ENCODE results near the gene DMXL1.
"Not testable (repeated sequence)": the region's sequence is repeated elsewhere in the genome, so short reads cannot be mapped to it uniquely, and the experiment has no call there.

Gene DMXL1

DNA sequence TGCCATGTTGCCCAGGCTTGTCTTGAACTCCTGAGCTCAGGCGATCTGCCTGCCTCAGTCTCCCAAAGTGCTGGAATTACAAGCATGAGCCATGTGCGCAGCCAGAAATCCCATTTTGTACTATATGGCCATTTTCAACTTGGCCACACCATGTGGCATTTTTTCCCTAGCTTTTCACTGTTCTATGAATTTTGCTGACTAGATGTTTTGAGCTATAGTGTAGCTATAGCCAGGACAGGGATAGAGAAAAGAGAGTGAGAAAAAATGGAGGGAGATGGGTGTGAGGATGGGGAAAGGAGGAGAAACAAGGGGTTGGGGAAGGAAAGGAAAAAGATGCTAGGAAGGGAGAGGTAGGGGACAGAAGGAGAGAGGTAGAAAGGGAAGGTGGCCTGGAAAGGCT is 46.4 kb downstream of the DMXL1 start:
- H2AFZ ChIP-seq (ENCODE audit: low read depth, low read length): no peak overlapping the region
- no peaks in the 10 kb centered on the region for H3K9me3 ChIP-seq (ENCODE audit: insufficient read depth, low read length)
- H3K79me2 ChIP-seq (ENCODE audit: low read length): no peaks in the 10 kb centered on the region
- H3K27ac ChIP-seq (ENCODE audit: low read length): peak overlapping the region; percentile 81
- no peaks in the 10 kb centered on the region for H3K27me3 ChIP-seq (ENCODE audit: low read depth, low read length)
- H3K4me3 ChIP-seq (ENCODE audit: low read length): 0 out of 2 replicates have a peak overlapping the region, but pooled peaks have one; percentile 60
- H4K20me1 ChIP-seq (ENCODE audit: insufficient read depth, low read length): no peaks in the 10 kb centered on the region
- H3K9ac ChIP-seq (ENCODE audit: low read length): peak overlapping the region; percentile 44; the same call in 1 of the 2 replicates
- peak overlapping the region; percentile 83 for H3K4me2 ChIP-seq (ENCODE audit: low read length)
- peaks cover 22% of the 10 kb centered on the region for H3K4me1 ChIP-seq (ENCODE audit: low read length)
- H3K36me3 ChIP-seq (replicated peaks; ENCODE audit: low read depth, low read length): peaks cover 31% of the 10 kb centered on the region
- TF ChIP-seq, protein P1, sequence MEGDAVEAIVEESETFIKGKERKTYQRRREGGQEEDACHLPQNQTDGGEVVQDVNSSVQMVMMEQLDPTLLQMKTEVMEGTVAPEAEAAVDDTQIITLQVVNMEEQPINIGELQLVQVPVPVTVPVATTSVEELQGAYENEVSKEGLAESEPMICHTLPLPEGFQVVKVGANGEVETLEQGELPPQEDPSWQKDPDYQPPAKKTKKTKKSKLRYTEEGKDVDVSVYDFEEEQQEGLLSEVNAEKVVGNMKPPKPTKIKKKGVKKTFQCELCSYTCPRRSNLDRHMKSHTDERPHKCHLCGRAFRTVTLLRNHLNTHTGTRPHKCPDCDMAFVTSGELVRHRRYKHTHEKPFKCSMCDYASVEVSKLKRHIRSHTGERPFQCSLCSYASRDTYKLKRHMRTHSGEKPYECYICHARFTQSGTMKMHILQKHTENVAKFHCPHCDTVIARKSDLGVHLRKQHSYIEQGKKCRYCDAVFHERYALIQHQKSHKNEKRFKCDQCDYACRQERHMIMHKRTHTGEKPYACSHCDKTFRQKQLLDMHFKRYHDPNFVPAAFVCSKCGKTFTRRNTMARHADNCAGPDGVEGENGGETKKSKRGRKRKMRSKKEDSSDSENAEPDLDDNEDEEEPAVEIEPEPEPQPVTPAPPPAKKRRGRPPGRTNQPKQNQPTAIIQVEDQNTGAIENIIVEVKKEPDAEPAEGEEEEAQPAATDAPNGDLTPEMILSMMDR (IDR thresholded peaks at IDR 0.05; ENCODE audit: low read depth, low read length): no peak
- TF ChIP-seq EZH2phosphoT487 (IDR thresholded peaks at IDR 0.05; ENCODE audit: low read depth): no peak

DNA sequence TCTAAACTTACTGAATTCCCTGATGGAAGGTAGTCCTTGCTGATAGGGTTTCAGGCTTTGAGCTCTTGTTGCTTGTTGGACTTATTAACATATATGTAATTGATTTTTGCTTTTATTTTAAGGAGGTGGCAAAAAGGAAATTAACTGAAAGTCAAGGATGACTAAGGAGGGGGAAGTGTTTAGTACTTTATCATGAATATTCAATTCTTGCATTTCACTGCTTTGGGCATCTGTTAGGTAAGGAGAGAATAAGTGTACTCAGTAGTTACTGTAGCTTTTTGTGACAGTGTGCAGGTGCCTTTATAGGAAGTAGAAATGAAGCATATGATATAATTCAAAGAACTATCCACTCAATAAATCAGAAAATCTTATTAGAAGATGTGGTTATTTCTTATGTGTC is 47.1 kb downstream of the DMXL1 start:
- peaks cover 31% of the 10 kb centered on the region for H3K36me3 ChIP-seq (replicated peaks; ENCODE audit: low read depth, low read length)
- peak overlapping the region; percentile 60 for H3K4me3 ChIP-seq (ENCODE audit: low read length)
- no peaks in the 10 kb centered on the region for H3K27me3 ChIP-seq (ENCODE audit: low read depth, low read length)
- no peak overlapping the region for H2AFZ ChIP-seq (ENCODE audit: low read depth, low read length)
- H3K27ac ChIP-seq (ENCODE audit: low read length): peak overlapping the region; percentile 81
- peak overlapping the region; percentile 83 for H3K4me2 ChIP-seq (ENCODE audit: low read length)
- H3K79me2 ChIP-seq (ENCODE audit: low read length): no peaks in the 10 kb centered on the region
- no peaks in the 10 kb centered on the region for H4K20me1 ChIP-seq (ENCODE audit: insufficient read depth, low read length)
- H3K9ac ChIP-seq (ENCODE audit: low read length): peak overlapping the region; percentile 44; the same call in 1 of the 2 replicates
- TF ChIP-seq EZH2phosphoT487 (IDR thresholded peaks at IDR 0.05; ENCODE audit: low read depth): no peak
- TF ChIP-seq, protein P1 (IDR thresholded peaks at IDR 0.05; ENCODE audit: low read depth, low read length): no peak
- peaks cover 22% of the 10 kb centered on the region for H3K4me1 ChIP-seq (ENCODE audit: low read length)
- H3K9me3 ChIP-seq (ENCODE audit: insufficient read depth, low read length): no peaks in the 10 kb centered on the region

DNA sequence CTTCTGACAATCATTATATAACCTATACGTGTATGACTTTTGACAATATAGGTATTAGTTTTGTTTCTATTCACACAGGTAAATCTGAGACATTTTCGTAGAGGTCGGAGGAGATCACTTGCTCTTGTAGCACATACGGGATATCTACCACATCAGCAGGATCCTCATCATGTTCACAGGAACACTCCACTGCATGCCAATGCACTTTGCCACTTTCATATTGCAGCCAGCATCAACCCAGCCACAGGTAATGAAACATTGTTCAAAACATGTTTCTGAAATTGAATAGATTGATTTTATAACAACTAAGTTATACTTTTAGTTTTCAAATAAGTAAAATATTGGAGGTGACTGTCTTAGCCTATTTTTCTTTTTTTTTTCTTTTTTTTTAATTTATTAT is 50.0 kb downstream of the DMXL1 start:
- Histone ChIP-seq H3K4me1 (ENCODE audit: low read length) (peaks cover 22% of the 10 kb centered on the region), H3K79me2 (ENCODE audit: low read length) (no peaks in the 10 kb centered on the region), H3K27ac (ENCODE audit: low read length) (no peak overlapping the region), H2AFZ (ENCODE audit: low read depth, low read length) (no peak overlapping the region), H3K27me3 (ENCODE audit: low read depth, low read length) (no peaks in the 10 kb centered on the region), H3K4me3 (ENCODE audit: low read length) (no peak overlapping the region), H3K36me3 (replicated peaks; ENCODE audit: low read depth, low read length) (peaks cover 31% of the 10 kb centered on the region), H3K9me3 (ENCODE audit: insufficient read depth, low read length) (no peaks in the 10 kb centered on the region), H3K4me2 (ENCODE audit: low read length) (no peak overlapping the region), H4K20me1 (ENCODE audit: insufficient read depth, low read length) (no peaks in the 10 kb centered on the region), H3K9ac (ENCODE audit: low read length) (no peak overlapping the region)
- TF ChIP-seq, protein P1 (IDR thresholded peaks at IDR 0.05; ENCODE audit: low read depth, low read length): no peak
- TF ChIP-seq EZH2phosphoT487 (IDR thresholded peaks at IDR 0.05; ENCODE audit: low read depth): no peak

DNA sequence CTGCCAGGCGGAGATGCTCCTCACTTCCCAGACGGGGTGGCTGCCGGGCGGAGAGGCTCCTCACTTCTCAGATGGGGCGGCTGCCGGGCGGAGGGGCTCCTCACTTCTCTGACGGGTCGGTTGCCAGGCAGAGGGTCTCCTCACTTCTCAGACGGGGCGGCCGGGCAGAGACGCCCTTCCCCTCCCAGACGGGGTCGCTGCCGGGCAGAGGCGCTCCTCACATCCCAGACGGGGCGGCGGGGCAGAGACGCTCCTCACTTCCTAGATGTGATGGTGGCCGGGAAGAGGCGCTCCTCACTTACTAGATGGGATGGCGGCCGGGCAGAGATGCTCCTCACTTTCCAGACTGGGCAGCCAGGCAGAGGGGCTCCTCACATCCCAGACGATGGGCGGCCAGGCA is 51.6 kb downstream of the DMXL1 start:
- H3K4me3 ChIP-seq (ENCODE audit: low read length); H3K9ac ChIP-seq (ENCODE audit: low read length); H4K20me1 ChIP-seq (ENCODE audit: insufficient read depth, low read length); H3K4me2 ChIP-seq (ENCODE audit: low read length); H3K79me2 ChIP-seq (ENCODE audit: low read length); H3K27me3 ChIP-seq (ENCODE audit: low read depth, low read length); H3K9me3 ChIP-seq (ENCODE audit: insufficient read depth, low read length); H2AFZ ChIP-seq (ENCODE audit: low read depth, low read length); H3K27ac ChIP-seq (ENCODE audit: low read length): not testable (repeated sequence)
- Histone ChIP-seq H3K4me1 (ENCODE audit: low read length) (peaks cover 17% of the 10 kb centered on the region), H3K36me3 (replicated peaks; ENCODE audit: low read depth, low read length) (peaks cover 21% of the 10 kb centered on the region)

DNA sequence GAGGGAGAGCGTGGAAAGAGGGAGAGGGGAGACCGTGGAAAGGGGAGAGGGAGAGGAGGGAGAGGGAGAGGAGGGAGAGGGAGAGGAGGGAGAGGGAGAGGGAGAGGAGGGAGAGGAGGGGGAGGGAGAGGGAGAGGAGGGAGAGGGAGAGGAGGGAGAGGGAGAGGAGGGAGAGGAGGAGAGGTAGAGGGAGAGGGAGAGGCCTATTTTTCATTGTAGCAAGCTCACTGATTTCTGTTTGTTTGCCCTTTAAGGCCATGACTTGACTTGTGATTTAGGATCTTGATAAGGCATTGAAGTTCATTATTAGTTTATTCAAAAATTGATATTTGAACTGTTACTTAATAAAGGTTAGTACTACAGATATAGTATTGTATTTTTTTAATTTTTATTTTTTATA is 52.4 kb downstream of the DMXL1 start:
- no peak overlapping the region for H3K4me2 ChIP-seq (ENCODE audit: low read length)
- no peak overlapping the region for H3K27ac ChIP-seq (ENCODE audit: low read length)
- H3K36me3 ChIP-seq (replicated peaks; ENCODE audit: low read depth, low read length): peaks cover 24% of the 10 kb centered on the region
- H3K9ac ChIP-seq (ENCODE audit: low read length): no peak overlapping the region
- H3K27me3 ChIP-seq (ENCODE audit: low read depth, low read length): no peaks in the 10 kb centered on the region
- no peaks in the 10 kb centered on the region for H3K9me3 ChIP-seq (ENCODE audit: insufficient read depth, low read length)
- no peaks in the 10 kb centered on the region for H4K20me1 ChIP-seq (ENCODE audit: insufficient read depth, low read length)
- H3K79me2 ChIP-seq (ENCODE audit: low read length): no peaks in the 10 kb centered on the region
- no peak overlapping the region for H2AFZ ChIP-seq (ENCODE audit: low read depth, low read length)
- TF ChIP-seq, protein P1 (IDR thresholded peaks at IDR 0.05; ENCODE audit: low read depth, low read length): no peak
- no peak for TF ChIP-seq EZH2phosphoT487 (IDR thresholded peaks at IDR 0.05; ENCODE audit: low read depth)
- H3K4me1 ChIP-seq (ENCODE audit: low read length): peaks cover 10% of the 10 kb centered on the region
- H3K4me3 ChIP-seq (ENCODE audit: low read length): no peak overlapping the region

Measured in OCI-LY3 (cell line).